GM18499 (cell line): ENCODE results near the gene MAMSTR.
"Not testable (repeated sequence)": the region's sequence is repeated elsewhere in the genome, so short reads cannot be mapped to it uniquely, and the experiment has no call there.

Experiments used
- ATAC-seq: cut with Tn5 transposase; IDR thresholded peaks from one replicate; pipeline ENCODE4 v1.9.1; 2021; ENCODE audit warnings: moderate number of reproducible peaks; ENCODE audit not compliant: insufficient read depth, unreplicated experiment

The MAMSTR gene

DNA sequence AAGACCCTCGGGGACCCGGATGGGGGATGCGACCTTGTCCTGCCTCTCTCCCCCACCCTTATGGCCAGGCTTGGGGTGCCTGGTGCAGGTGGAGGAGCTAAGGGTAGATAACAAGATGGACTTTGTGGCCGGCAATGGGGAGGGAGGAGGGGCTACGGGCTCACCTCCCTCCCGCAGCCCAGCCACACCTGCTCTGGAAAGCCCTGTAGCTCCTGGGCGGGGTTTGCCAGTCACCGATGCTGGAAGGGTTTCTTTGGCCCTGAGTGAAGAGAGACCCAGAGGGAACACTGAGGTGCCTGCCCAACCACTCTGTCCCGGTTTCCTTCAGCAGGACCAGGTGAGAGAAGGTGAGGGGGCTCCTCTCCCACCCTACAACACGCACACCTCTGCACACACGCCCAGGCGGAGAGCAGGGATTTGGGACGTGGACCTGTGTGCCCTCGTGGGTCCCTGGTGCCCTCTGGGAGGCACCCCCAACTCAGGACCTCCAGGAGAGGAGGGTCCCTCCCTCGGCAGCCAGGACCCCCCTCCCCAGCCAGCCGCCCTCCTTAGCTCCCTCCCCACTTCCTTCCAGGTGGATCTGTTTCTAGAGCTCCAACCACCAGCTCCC, 23.7 kb downstream of the MAMSTR start, which contains the start of gene FUT2:
Gene FUT2, plus strand, starts transcription at position 229 of the 610 bp plus-strand sequence. CDS start 6,986 bp downstream, outside the sequence.
- ATAC-seq: no peak

DNA sequence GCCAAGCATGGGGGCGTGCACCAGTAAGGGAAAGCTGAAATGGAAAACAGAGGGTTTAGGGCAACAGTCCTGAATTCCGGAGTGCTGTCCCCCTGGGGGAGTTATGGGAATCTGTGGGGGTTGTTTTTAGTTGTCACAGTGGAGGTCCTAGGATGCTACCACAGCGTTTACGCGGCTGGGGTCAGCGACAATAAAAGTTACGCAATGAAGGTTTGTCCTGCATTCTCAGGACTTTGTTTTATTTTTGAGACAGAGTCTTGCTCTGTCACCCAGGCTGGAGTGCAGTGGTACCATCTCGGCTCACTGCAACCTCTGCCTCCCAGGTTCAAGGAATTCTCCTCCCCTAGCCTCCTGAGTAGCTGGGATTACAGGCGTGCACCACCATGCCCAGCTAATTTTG, 25.9 kb downstream of the MAMSTR start:
- not testable (repeated sequence) for ATAC-seq

DNA sequence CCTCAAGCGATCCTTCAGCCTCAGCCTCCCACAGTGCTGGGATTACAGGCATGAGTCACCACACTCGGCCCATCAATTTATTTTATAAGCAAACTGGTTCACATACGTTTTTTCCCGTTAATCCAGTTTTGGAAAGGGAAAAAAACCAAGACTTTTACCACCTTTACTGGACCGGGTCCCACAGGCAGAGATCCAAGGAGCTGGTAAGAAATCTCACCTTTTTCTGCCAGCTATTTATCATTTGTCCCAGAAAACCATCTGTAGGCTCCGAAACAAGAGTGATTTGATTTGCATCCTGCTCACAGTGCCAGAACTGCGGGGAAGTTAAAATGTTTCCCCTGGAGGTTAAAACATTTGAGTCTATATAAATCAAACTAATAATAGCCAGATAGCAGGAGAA, 30.1 kb downstream of the MAMSTR start:
- ATAC-seq: no peak

DNA sequence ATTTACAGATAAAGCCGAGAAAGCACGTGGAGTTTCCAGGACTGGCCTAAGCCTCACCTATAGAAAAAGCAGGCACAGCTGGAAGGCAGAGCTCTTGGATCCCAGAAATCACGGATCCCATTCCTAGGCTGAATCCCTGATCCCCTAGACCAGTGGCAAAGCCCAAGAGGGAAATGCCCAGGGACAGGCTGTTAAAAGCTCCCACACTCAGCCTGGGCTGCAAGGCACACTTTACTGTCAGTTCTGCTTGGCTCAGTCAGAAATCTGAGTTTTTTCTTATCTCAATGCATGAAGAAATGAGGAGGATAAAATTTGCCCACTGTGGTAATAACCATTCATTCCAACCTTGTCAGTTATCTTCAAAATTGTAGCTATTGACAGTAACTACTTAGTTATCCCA, 31.7 kb downstream of the MAMSTR start:
- ATAC-seq: no peak

DNA sequence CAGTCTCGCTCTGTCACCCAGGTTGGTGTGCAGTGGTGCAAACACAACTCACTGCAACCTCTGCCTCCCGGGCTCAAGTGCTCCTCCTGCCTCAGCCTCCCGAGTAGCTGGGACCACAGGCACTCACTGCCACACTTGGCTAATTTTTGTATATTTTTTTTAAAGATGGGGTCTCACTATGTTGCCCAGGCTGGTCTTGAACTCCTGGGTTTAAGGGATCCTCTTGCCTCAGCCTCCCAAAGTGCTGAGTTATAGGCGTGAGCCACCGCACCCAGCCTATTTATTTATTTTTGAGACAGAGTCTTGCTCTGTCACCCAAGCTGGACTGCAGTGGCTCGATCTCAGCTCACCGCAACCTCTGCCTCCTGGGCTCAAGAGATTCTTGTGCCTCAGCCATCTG, 32.9 kb downstream of the MAMSTR start:
- not testable (repeated sequence) for ATAC-seq

DNA sequence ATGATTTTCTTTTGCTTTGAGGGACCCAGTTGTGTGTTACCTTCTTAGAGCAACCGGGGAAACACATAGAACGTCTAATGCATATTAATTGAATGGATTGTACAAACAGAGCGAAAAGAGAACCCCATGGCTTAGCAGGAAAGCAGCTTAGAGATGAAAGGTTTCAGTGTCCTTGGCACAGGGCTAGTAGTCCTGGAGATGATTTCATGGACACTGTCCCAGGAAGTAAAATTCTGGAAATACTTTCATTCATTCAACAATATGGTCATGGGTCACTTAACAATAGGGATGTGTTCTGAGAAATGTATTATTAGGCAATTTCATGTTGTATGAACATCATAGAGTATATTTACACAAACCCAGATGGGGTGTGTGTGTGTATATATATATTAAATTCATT, 33.4 kb downstream of the MAMSTR start:
- no peak for ATAC-seq

DNA sequence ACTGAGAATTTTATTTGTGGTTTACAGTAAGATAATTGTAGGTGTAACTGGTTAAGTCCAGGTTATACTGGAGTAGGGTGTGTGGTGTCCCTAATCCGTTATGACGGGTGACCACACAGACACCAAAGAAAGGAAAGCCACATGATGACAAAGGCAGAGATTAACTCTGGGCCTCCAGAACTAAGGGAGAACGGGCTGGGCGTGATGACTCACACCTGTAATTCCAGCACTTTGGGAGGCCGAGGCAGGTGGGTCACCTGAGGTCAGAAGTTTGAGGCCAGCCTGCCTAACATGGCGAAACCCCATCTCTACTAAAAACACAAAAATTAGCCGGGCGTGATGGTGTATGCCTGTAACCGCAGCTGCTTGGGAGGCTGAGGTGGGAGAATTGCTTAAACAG, 33.9 kb downstream of the MAMSTR start:
- ATAC-seq: no peak

DNA sequence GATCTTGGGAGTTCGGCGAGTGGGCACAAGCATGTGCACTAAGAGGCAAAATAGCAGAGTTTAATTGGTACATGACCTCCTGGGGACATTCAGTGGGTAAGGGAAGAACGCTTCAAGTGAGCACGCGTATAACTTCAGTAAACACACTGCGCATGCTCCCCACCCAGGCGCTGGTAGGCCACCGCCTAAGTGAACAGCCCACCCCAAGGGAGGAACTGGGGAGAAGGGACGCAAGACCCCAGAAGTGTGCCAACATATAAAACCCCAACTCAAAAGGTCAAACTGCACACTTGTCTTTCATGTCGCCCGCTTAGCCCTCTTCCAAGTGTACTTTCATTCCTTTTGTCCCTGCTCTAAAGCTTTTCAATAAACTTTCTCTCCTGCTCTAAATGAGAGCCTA, 36.2 kb downstream of the MAMSTR start:
- ATAC-seq: no peak

DNA sequence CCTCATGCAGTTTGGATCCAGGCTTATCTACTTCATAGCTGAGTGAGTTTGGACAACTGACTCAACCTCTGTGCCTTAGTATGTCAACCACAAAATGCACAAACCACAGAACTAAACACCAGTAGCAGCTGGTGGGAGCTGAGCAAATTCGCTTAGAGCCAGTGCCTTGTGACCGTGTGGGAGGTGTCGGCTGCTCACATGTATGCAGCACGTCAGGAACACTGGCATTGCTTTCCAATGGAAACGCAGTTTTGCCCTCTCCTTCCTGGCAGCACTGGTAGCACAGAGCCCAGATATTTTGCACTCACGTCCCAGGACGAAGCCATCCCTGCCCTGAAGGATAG, 38.4 kb downstream of the MAMSTR start:
- ATAC-seq: no peak

DNA sequence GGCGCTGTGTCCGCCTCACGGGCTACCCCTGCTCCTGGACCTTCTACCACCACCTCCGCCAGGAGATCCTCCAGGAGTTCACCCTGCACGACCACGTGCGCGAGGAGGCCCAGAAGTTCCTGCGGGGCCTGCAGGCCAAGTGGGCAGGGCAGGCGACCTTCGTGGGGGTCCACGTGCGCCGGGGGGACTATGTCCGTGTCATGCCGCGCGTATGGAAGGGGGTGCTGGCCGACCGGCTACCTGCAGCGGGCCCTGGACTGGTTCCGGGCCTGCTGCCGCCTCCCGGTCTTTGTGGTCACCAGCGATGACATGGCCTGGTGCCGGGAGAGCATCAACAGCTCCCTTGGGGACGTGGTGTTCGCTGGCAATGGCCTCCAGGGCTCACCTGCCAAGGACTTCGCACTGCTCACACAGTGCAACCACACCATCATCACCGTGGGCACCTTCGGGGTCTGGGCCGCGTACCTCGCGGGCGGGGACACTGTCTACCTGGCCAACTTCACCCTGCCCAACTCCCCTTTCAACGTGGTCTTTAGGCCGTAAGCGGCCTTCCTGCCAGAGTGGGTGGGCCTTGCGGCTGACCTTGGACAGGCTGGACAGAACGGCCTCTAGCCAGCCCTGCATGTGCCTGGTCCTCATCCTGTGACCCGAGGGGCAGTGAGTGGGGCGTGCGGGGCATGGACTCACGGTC, 38.9 kb downstream of the MAMSTR start:
- ATAC-seq: no peak

DNA sequence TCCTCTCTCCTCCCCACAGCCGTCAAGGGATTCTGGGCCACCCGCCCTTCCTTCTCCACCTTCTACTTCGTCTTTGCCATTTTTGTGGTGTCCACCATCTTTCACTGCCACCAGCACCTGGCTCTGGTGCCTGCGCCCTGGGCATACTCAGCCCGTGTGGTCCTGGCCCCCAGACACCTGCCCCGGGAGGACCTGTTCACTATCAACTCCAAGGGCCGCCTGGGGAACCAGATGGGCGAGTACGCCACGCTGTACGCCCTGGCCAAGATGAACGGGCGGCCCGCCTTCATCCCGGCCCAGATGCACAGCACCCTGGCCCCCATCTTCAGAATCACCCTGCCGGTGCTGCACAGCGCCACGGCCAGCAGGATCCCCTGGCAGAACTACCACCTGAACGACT, 39.5 kb downstream of the MAMSTR start:
- ATAC-seq: not testable (repeated sequence)

DNA sequence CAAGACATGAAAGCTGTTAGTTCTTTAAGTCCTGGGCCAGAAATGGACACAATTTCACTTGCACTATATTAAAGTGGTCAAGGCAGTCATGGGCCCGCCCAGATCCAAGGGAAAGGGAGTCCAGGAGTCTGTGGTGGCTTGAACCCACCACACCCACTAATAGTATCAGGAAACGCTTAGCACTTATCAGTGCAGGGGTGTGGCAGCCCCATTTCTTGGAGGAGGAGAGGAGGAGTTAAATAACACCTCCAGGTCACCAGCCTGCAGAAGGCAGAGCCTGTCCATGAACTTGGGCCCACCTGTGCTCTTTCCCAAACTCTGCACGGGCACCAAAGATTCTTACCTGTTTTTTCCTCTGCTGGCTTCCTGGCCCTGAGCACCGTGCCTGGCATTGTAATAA, 41.3 kb downstream of the MAMSTR start:
- ATAC-seq: no peak

DNA sequence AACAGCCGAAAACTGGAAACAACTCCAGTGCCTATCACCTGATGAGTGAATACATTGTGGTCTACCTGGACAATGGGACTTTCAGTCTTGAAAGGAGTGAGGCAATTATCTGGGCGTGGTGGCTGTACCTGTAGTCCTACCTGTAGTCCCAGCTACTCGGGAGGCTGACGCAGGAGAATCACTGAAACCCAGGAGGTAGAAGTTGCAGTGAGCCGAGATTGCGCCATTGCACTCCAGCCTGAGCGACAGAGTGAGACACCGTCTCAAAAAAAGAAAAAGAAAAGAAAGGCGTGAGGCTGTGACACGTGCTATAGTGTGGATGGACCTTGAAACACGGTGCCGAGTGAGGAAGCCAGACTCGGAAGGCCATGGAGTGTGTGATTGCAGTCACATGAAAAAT, 42.6 kb downstream of the MAMSTR start:
- no peak for ATAC-seq

DNA sequence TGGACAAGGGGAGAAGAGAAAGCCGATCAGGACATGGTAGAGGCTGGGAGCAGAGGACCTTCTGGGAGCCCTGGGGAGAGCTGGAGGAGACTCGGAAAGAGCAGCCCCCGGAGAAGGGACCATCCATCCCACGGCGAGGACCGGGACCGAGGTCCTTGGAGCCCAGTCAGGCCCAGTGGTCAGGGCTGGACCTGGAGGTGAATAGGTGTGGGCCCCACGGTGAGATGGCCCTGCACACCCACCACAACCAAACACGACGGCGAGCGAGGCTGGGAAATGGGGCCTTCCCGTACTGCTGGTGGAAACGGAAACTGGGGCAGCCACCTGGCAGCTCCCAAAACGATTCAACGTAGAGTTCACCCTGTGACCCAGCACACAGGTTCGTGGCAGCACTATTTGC, 43.0 kb downstream of the MAMSTR start:
- no peak for ATAC-seq

DNA sequence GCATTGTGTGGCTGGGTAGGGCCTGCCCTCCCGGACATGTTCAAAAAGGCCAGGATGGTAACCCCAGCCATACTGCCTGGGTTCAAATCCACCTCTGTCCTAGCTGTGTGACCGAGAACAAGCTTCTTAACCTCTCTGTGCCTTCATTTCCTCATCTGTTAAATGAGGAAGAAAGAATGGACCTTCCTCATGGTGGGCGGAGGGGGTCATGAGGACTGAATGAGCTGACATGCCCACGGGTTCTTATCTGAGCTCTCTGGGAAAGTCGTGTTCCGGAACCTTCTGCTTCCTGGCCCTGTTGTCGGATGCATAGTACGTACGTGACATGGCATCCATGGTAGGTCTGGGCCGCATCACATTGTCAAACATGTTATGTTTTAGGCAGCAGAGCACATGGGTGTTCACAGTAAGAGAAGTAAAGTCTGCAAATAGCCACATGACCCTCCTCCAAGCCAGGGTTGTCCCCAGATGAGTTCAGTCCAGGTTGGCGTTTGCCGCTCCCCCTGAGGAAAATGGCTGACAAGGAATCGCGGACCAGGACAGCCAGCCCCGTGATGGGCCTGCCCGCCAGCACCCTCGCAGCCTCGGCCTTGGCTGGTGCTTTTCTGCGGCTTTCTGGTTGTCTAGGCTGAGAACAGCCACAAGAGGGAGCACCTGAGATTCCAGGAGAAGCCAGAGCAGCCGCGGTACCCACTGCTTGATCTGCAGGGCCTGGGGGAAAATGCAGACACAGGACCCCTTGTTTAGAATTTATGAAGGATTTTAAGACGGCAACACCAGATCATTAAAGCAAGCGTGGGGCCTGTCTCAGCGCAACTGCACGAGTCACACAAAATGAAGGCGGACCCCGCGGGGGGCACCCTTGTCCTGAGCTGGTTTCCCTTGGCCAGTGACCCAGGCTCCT, 44.4 kb downstream of the MAMSTR start:
- ATAC-seq: no peak

DNA sequence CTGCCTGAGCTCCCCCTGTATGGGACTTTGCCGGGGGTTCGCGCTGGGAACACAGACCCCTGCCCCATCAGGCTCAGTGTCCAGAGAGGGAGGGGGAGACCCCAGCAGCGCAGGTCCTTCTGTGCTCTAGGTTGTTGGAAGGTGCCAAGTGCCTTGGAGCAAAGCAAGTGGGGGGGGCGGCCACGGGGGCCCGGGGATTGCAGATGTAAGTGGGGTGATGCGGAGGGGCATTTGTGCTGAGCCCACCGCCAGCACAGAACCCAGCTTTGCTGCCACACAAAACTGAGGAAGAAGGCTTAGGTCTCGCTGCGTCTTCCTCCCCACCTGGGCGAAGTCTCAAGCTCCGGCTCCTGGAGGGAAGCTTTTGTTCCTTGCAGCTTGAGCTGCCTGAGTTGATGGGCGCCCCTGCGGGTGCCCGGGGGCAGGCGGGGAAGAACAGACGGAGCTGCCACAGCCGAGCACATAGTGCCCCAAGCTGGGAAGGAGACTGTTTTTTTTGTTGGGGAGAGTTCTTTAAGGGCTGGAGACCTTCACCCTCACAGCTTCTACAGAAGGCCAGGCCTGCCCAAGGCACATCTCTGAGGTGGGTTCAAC, 45.2 kb downstream of the MAMSTR start:
- no peak for ATAC-seq

DNA sequence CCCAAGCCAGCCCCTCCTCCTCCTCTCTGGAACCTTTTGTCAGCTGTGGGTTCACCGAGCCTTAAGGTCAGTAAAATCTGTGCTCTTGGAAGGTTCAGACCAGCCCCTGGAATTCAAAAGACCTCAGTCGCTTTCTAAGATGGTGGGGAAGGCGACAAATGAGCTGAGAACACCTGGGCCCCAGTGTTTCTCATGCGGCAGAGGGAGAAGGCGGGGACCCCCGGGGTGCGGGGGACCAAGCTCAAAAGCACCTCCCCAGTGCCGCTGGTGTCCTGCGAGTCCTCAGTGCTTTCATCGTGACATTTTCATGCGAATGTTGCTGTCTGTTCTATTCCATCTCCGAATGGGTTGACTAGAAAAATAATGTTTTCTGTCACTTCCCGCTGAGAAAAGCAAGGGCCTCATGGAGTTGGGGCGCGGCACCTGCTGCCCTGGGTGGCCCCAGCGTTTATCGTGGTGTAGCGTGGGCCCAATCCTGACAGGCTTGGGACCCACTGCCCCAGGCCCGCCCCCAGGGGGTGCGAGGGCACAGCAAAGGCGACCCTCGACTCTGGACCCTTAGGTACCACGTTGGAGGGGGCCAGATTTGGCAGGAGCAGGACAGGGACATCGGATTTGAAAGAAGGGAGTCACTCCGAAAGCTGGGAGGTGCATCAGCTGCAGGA, 46.0 kb downstream of the MAMSTR start:
- no peak for ATAC-seq

DNA sequence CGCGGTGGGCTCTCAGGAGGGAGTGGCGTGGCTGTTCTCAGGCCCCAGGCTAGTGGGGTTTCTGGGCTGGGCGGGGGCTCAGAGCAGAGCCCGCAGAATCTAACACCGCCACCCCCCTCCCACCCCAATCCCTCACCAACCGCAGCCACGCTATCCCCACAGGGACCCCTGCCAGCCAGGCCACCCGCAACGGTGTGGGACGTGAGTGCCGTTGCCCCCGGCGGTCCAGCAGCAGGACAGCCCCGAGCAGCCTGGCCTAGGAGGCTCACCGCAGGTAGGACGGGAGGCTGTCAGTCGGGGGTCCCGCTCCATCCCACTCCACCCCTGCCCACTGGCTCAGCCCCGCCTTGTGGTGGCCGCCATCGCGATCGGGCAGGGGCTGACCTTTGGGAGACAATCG, 46.5 kb downstream of the MAMSTR start, which contains the start of gene NTN5:
Gene NTN5, minus strand, starts transcription at position 24 of the 400 bp plus-strand sequence. CDS start 2,031 bp downstream, outside the sequence.
- no peak for ATAC-seq

DNA sequence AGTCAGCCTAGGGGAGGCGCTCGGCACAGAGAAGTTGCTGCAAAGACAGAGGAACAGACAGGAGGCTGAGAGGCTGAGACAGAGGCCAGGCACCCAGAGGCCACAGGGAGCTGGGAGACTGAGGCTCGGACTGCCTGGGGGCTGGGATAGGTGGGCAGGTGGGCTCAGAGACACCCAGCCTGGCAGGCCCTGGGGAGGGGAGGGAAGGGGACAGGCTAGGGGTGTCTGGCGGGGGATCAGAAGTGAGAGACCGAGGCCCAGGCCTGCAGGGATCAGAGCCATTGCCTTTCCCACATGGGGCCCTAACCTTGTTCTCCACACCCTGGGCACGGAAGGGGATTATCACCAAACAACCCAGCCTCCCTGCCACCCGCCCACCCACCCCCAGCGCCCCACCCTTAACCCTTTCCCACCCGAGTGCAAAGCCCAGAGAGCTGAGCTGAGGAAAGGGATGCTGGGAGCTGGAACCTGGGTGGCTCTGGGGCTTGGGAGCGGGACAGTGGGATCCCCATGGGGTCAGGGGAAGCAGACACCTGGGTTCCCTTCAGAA, 48.0 kb downstream of the MAMSTR start:
- ATAC-seq: no peak
